Uterus (tissue), 4 donors: ENCODE measurements around the gene PTGER2. TPM values are rescaled to one million over a fixed set of nuclear protein-coding genes. Genes with fewer than 3 reads are reported as not detected.

ENCODE experiments used
- DNase-seq, 2 donors: peaks; one replicate each; pipeline ENCODE4 v3.0.0-alpha.2; 2019 to 2020
- H3K27ac ChIP-seq, 2 donors: fragments of 200-600 bp; sonication (generic); 1 replicate in 1 of 2; 2 replicates in 1 of 2; pipeline ENCODE4 v1.5.1; 2016 to 2018
- H3K27me3 ChIP-seq, 2 donors: fragments of 200-600 bp; sonication (generic); one replicate each; pipeline ENCODE4 v1.5.1; 2018 to 2019; ENCODE audit warnings: control low read depth in 1 of 2
- H3K36me3 ChIP-seq, 2 donors: fragments of 200-600 bp; sonication (generic); one replicate each; pipeline ENCODE4 v1.5.1; 2019; ENCODE audit warnings: control low read depth in 1 of 2
- H3K4me1 ChIP-seq, 2 donors: fragments of 200-600 bp; sonication (generic); one replicate each; pipeline ENCODE4 v1.5.1; 2018 to 2019; ENCODE audit warnings: control low read depth in 1 of 2
- H3K4me3 ChIP-seq, 2 donors: fragments of 200-600 bp; sonication (generic); 1 replicate in 1 of 2; 2 replicates in 1 of 2; pipeline ENCODE4 v1.5.1; 2018 to 2019; ENCODE audit warnings: mild to moderate bottlenecking in 1 of 2
- H3K9me3 ChIP-seq, 2 donors: fragments of 200-600 bp; sonication (generic); one replicate each; pipeline ENCODE4 v1.5.1; 2019; ENCODE audit warnings: control low read depth in 1 of 2
- POLR2A ChIP-seq, 2 donors: fragments of 450-650 bp; IDR thresholded peaks; one replicate each; pipeline ENCODE4 v1.6.1; 2016; ENCODE audit warnings: antibody characterized with exemption in 2 of 2, mild to moderate bottlenecking in 1 of 2, moderate library complexity in 1 of 2
- intact Hi-C: fragments of 100-400 bp; cut with DNase I; formaldehyde crosslinking; loops from one replicate; pipeline ENCODE4 v1.15.1; 2023; ENCODE audit warnings: low total_unique reads
- total RNA-seq, 4 donors: library from RNA; depleted of rRNA in 3 of 4; stranded (reverse); fragments of >200 nt in 3 of 4; gene quantifications; one replicate each; pipeline versions ENCODE4 v1.1.0 to v1.2.4, GENCODE V29; 2014 to 2023
- TF ChIP-seq, protein P1 (sequence below), 4 experiments: fragments of 200-600 bp in 2 of 4; fragments of 450-650 bp in 2 of 4; sonication (generic) in 2 of 4; IDR thresholded peaks; one replicate each; pipeline ENCODE4 v1.5.1; 2016 to 2019; ENCODE audit warnings: antibody characterized with exemption in 4 of 4, mild to moderate bottlenecking in 2 of 4, moderate library complexity in 1 of 4
- donor health status: DM: yes; HTN: yes; CAD: no.

The PTGER2 gene
- total RNA-seq, 4 donors from 2014 or later: 1.5 to 7.1 (median 4.7) TPM

DNA sequence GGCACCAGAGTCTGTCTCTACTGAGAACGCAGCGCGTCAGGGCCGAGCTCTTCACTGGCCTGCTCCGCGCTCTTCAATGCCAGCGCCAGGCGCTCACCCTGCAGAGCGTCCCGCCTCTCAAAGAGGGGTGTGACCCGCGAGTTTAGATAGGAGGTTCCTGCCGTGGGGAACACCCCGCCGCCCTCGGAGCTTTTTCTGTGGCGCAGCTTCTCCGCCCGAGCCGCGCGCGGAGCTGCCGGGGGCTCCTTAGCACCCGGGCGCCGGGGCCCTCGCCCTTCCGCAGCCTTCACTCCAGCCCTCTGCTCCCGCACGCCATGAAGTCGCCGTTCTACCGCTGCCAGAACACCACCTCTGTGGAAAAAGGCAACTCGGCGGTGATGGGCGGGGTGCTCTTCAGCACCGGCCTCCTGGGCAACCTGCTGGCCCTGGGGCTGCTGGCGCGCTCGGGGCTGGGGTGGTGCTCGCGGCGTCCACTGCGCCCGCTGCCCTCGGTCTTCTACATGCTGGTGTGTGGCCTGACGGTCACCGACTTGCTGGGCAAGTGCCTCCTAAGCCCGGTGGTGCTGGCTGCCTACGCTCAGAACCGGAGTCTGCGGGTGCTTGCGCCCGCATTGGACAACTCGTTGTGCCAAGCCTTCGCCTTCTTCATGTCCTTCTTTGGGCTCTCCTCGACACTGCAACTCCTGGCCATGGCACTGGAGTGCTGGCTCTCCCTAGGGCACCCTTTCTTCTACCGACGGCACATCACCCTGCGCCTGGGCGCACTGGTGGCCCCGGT is 46.4 kb upstream of the PTGER2 start, which contains the start of gene PTGDR:
Gene PTGDR, plus strand, starts transcription at position 198 of the 778 bp plus-strand sequence. Its CDS starts 117 bp downstream, at position 315.
- H3K9me3 ChIP-seq: no peaks in the 10 kb centered on the region
- no peaks in the 10 kb centered on the region for H3K27me3 ChIP-seq
- peak in 1 of 2 donors; percentile 43 for DNase-seq
- H3K36me3 ChIP-seq: no peaks in the 10 kb centered on the region
- H3K4me3 ChIP-seq: peak within 1 kb of the TSS; percentile 38 to 41
- H3K4me1 ChIP-seq: peaks cover 0 to 7% of the 10 kb centered on the region in 2 donors
- peak within 1 kb of the TSS; percentile 24 to 52 for H3K27ac ChIP-seq
- intact Hi-C loops: no loop called here
- no peak for TF ChIP-seq POLR2A (IDR thresholded peaks at IDR 0.05)
- TF ChIP-seq, protein P1, sequence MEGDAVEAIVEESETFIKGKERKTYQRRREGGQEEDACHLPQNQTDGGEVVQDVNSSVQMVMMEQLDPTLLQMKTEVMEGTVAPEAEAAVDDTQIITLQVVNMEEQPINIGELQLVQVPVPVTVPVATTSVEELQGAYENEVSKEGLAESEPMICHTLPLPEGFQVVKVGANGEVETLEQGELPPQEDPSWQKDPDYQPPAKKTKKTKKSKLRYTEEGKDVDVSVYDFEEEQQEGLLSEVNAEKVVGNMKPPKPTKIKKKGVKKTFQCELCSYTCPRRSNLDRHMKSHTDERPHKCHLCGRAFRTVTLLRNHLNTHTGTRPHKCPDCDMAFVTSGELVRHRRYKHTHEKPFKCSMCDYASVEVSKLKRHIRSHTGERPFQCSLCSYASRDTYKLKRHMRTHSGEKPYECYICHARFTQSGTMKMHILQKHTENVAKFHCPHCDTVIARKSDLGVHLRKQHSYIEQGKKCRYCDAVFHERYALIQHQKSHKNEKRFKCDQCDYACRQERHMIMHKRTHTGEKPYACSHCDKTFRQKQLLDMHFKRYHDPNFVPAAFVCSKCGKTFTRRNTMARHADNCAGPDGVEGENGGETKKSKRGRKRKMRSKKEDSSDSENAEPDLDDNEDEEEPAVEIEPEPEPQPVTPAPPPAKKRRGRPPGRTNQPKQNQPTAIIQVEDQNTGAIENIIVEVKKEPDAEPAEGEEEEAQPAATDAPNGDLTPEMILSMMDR (IDR thresholded peaks at IDR 0.05): no peak

DNA sequence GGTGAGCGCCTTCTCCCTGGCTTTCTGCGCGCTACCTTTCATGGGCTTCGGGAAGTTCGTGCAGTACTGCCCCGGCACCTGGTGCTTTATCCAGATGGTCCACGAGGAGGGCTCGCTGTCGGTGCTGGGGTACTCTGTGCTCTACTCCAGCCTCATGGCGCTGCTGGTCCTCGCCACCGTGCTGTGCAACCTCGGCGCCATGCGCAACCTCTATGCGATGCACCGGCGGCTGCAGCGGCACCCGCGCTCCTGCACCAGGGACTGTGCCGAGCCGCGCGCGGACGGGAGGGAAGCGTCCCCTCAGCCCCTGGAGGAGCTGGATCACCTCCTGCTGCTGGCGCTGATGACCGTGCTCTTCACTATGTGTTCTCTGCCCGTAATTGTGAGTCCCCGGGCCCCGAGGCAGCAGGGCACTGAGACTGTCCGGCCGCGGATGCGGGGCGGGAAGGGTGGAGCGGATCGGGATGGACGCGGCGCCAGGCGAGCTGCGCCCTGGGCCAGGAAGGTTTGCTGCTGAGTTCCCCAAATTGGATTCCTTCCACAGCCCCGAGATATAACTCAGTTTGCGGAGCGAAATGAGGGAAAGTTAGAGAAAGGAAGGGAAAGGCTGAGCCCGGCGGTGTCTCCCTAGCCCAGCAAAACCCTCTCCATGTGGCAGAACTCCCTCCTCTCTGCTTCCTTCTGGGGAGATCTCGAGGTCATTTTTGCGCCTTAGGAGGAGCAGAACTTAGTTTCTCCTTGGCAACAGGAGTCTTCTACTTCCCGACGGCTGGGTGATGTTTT is 45.6 kb upstream of the PTGER2 start:
- peak in 1 of 2 donors; percentile 21 for DNase-seq
- no peak for TF ChIP-seq POLR2A (IDR thresholded peaks at IDR 0.05)
- TF ChIP-seq, protein P1 (IDR thresholded peaks at IDR 0.05): no peak
- intact Hi-C loops: no loop called here
- H3K4me3 ChIP-seq: peak overlapping the region; percentile 38 to 41
- no peaks in the 10 kb centered on the region for H3K9me3 ChIP-seq
- H3K27me3 ChIP-seq: no peaks in the 10 kb centered on the region
- H3K4me1 ChIP-seq: peaks cover 0 to 7% of the 10 kb centered on the region in 2 donors
- H3K36me3 ChIP-seq: no peaks in the 10 kb centered on the region
- H3K27ac ChIP-seq: no peak overlapping the region

DNA sequence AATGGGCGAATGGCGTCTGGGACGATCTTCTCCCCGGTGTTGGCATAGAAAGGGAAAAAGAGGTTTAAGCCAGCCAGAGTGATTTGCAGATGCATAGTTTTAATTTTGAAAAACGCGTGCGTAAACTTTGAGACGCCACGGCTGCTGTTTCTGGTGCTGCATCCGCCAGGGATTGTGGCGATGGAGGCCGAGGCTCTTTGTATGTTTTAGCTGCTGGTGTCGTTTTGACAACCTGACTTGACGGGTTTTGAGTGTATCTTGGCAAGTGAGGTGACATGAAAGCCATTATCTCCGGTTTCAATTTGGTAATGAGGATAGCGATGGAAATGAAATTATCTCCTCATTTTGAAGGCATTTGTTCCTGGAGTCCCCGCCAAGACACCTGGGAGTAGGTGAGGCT is 45.0 kb upstream of the PTGER2 start:
- Histone ChIP-seq H3K4me3 (peak overlapping the region; percentile 38 to 41), H3K9me3 (no peaks in the 10 kb centered on the region), H3K27ac (no peak overlapping the region), H3K36me3 (no peaks in the 10 kb centered on the region), H3K27me3 (no peaks in the 10 kb centered on the region), H3K4me1 (peaks cover 0 to 7% of the 10 kb centered on the region in 2 donors)
- no peak for DNase-seq
- intact Hi-C loops: no loop called here
- TF ChIP-seq, protein P1 (IDR thresholded peaks at IDR 0.05): no peak
- TF ChIP-seq POLR2A (IDR thresholded peaks at IDR 0.05): no peak

DNA sequence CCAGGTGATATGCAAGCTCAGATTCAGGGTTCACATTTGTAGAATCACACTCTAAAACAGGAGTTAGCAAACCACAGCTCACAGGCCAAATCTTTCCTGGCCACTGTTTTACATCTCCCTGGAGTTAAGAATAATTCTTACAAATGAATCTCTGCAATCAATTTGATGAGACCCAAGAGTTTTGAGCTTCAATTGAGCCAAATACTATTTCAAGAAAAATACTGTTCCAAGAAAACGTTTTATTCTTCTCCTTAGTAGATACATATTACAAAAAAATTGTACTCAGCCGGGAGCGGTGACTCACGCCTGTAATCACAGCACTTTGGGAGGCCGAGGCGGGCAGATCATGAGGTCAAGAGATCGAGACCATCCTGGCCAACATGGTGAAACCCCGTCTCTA is 44.1 kb upstream of the PTGER2 start:
- Histone ChIP-seq H3K27ac (no peak overlapping the region), H3K27me3 (no peaks in the 10 kb centered on the region), H3K4me1 (peaks cover 0 to 7% of the 10 kb centered on the region in 2 donors), H3K4me3 (no peak overlapping the region), H3K9me3 (no peaks in the 10 kb centered on the region), H3K36me3 (no peaks in the 10 kb centered on the region)
- intact Hi-C loops: no loop called here
- peak; percentile 31 to 34 for DNase-seq
- TF ChIP-seq, protein P1 (IDR thresholded peaks at IDR 0.05): no peak
- no peak for TF ChIP-seq POLR2A (IDR thresholded peaks at IDR 0.05)

DNA sequence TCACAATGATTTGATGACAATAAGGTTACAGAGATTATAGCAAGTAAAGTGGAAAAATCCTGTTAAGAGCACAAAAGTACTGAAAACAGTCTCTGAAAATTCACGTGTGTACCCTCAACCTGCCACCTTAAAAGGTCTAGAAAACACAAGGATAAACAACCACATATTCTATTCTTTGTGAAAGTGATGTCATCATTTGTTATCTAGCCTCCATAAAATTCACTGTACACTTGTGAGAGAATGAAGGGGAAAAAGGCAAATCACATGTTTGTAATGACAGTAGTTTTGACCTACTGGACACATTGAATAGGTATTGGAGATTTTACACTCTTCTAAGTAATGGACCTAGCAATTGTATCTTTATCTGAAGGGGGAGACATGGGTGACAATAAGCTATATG is 42.6 kb upstream of the PTGER2 start:
- TF ChIP-seq, protein P1 (IDR thresholded peaks at IDR 0.05): no peak
- TF ChIP-seq POLR2A (IDR thresholded peaks at IDR 0.05): no peak
- Histone ChIP-seq H3K27me3 (no peaks in the 10 kb centered on the region), H3K4me3 (no peak overlapping the region), H3K27ac (no peak overlapping the region), H3K9me3 (no peaks in the 10 kb centered on the region), H3K36me3 (no peaks in the 10 kb centered on the region), H3K4me1 (peaks cover 0 to 7% of the 10 kb centered on the region in 2 donors)
- no peak for DNase-seq
- intact Hi-C loops: no loop called here
